GM12891 (cell line): ENCODE results near the gene DSP.

ENCODE experiments used
- POLR2A ChIP-seq: IDR thresholded peaks from 2 replicates; pipeline ENCODE4 v1.6.1; 2011; ENCODE audit warnings: low read depth, low read length, control low read depth
- POLR2AphosphoS5 ChIP-seq: IDR thresholded peaks from 2 replicates; pipeline ENCODE4 v1.6.1; 2011; ENCODE audit warnings: low read depth, low read length, control low read depth
- SPI1 ChIP-seq: IDR thresholded peaks from 2 replicates; pipeline ENCODE4 v1.6.1; 2011; ENCODE audit warnings: low read depth, low read length, control low read depth
- TAF1 ChIP-seq: IDR thresholded peaks from 2 replicates; pipeline ENCODE4 v1.6.1; 2011; ENCODE audit warnings: low read depth, low read length, control low read depth

GRCh38 chr6:7534192-7534591 lies 7.3 kb upstream of the DSP start:
- TF ChIP-seq POLR2A (no peak), POLR2AphosphoS5 (no peak), TAF1 (no peak), SPI1 (no peak)
